K562 (cell line): ENCODE measurements around the gene C1orf198. TPM values are rescaled to one million over a fixed set of nuclear protein-coding genes. Genes with fewer than 3 reads are reported as not detected.

Experiments
- ATAC-seq: fragments of 200-7000 bp; cut with Tn5 transposase; 3 replicates; pipeline ENCODE4 v1.9.1; 2020; ENCODE audit warnings: moderate library complexity
- BruUV-seq: library from RNA; stranded (reverse); fragments of 400-500 nt; replicated peaks from 2 replicates; lab custom pipeline; 2021; lab: Mats Ljungman, UMichigan
- CTCF ChIA-PET: fragments of 300-600 bp; formaldehyde crosslinking; extraction: SDS; loops from one replicate; lab custom pipeline; 2021; ENCODE audit warnings: low intra/inter-chr PET ratio; lab: Yijun Ruan, JAX
- POLR2A ChIA-PET: fragments of 300-600, 350-650 bp; sonication (Branson Sonifier 250); formaldehyde crosslinking; extraction: SDS; loops from one replicate; lab custom pipeline; 2021; ENCODE audit warnings: antibody characterized with exemption, inconsistent platforms; lab: Yijun Ruan, JAX
- DNase-seq, 4 experiments: peaks; one replicate each; pipeline versions ENCODE4 v3.0.0 to v3.0.0-alpha.2; 2011 to 2018; ENCODE audit warnings: low spot score in 3 of 4, mixed read lengths in 3 of 4; ENCODE audit errors: extremely low read depth in 1 of 4
- FAIRE-seq: peaks from 2 replicates; lab custom pipeline; 2011; peaks lifted over from hg19 to GRCh38; lab: Jason Lieb, UNC
- H2AFZ ChIP-seq: 2 replicates; pipeline ENCODE4 v1.6.0; 2011; ENCODE audit warnings: low read depth, low read length, control low read depth, inconsistent platforms
- H3K27ac ChIP-seq: fragments of 200-600 bp; 3 replicates; pipeline ENCODE4 v1.8.0; 2011; ENCODE audit warnings: low read depth, mild to moderate bottlenecking, control low read depth, inconsistent platforms, low read length, moderate library complexity, mixed read lengths; ENCODE audit errors: extremely low read depth
- H3K27me3 ChIP-seq, 2 experiments: fragments of 300-600 bp in 1 of 2; 2 replicates in 1 of 2; 3 replicates in 1 of 2; pipeline versions ENCODE4 v1.6.0 to v1.8.0; 2011; ENCODE audit warnings: inconsistent platforms in 2 of 2, low read length in 2 of 2, mild to moderate bottlenecking in 1 of 2, mixed read lengths in 1 of 2, moderate library complexity in 1 of 2; ENCODE audit not compliant: control insufficient read depth in 2 of 2, insufficient read depth in 2 of 2
- H3K36me3 ChIP-seq: fragments of 300-600 bp; 3 replicates; pipeline ENCODE4 v1.8.0; 2011; ENCODE audit warnings: mild to moderate bottlenecking, low read length, inconsistent platforms; ENCODE audit not compliant: control insufficient read depth, insufficient read depth
- H3K4me1 ChIP-seq, 2 experiments: fragments of 200-600 bp in 1 of 2; replicated peaks in 1 of 2; 2 replicates in 1 of 2; 3 replicates in 1 of 2; pipeline versions ENCODE4 v1.5.1 to v1.8.0; 2011; ENCODE audit warnings: inconsistent platforms in 2 of 2, low read length in 2 of 2, mild to moderate bottlenecking in 1 of 2, mixed read lengths in 1 of 2, moderate library complexity in 1 of 2; ENCODE audit not compliant: control insufficient read depth in 2 of 2, insufficient read depth in 2 of 2
- H3K4me2 ChIP-seq: 2 replicates; pipeline ENCODE4 v1.6.1; 2011; ENCODE audit warnings: low read length, control low read depth, inconsistent platforms, mixed read lengths; ENCODE audit not compliant: insufficient read depth
- H3K4me3 ChIP-seq: fragments of 200-600 bp; sonication (generic), shearing (Covaris generic); 2 replicates; pipeline ENCODE4 v1.5.1; 2016; ENCODE audit warnings: control low read depth, inconsistent platforms
- H3K79me2 ChIP-seq: fragments of 200-600 bp; 3 replicates; pipeline ENCODE4 v1.8.0; 2011; ENCODE audit warnings: low read length, inconsistent platforms; ENCODE audit not compliant: control insufficient read depth, insufficient read depth
- H3K9ac ChIP-seq, 2 experiments: 2 replicates each; pipeline versions ENCODE4 v1.6.0 to v1.6.1; 2011; ENCODE audit warnings: low read depth in 2 of 2, low read length in 2 of 2, control low read depth in 1 of 2, inconsistent platforms in 1 of 2, mild to moderate bottlenecking in 1 of 2, mixed read lengths in 1 of 2; ENCODE audit not compliant: insufficient read depth in 1 of 2
- H3K9me1 ChIP-seq: one replicate; pipeline ENCODE4 v1.6.0; 2011; ENCODE audit warnings: inconsistent platforms, mild to moderate bottlenecking, low read length, moderate library complexity; ENCODE audit not compliant: control insufficient read depth, insufficient read depth
- H3K9me3 ChIP-seq: replicated peaks from 2 replicates; pipeline ENCODE4 v1.5.1; 2011; ENCODE audit warnings: low read depth, low read length, inconsistent platforms; ENCODE audit not compliant: control insufficient read depth, insufficient read depth
- H4K20me1 ChIP-seq: replicated peaks from 2 replicates; pipeline ENCODE4 v1.6.1; 2011; ENCODE audit warnings: low read length, inconsistent platforms, mixed read lengths; ENCODE audit not compliant: control insufficient read depth, insufficient read depth
- CC2D1A ChIP-seq: fragments of 450-650 bp; IDR thresholded peaks from 2 replicates; pipeline ENCODE4 v1.6.1; 2017; ENCODE audit warnings: mild to moderate bottlenecking
- COPS2 ChIP-seq: fragments of 450-650 bp; conservative IDR thresholded peaks from 2 replicates; pipeline ENCODE4 v1.6.1; 2016; ENCODE audit warnings: mild to moderate bottlenecking, moderate library complexity
- CREM ChIP-seq: IDR thresholded peaks from 2 replicates; pipeline ENCODE4 v1.6.1; 2014; ENCODE audit warnings: antibody characterized with exemption, low read depth
- CTCFL ChIP-seq: IDR thresholded peaks from 2 replicates; pipeline ENCODE4 v1.6.1; 2011; ENCODE audit warnings: borderline replicate concordance, low read depth, mild to moderate bottlenecking, moderate library complexity, low read length; ENCODE audit not compliant: insufficient read depth, poor library complexity, severe bottlenecking
- FOXA1 ChIP-seq: fragments of 450-650 bp; IDR thresholded peaks from 2 replicates; pipeline ENCODE4 v1.6.1; 2016; ENCODE audit warnings: mild to moderate bottlenecking, borderline replicate concordance
- GTF2B ChIP-seq: IDR thresholded peaks from 2 replicates; pipeline ENCODE4 v1.6.1; 2011; ENCODE audit not compliant: insufficient read length; ENCODE audit errors: extremely low read depth
- PHB2 ChIP-seq: fragments of 450-650 bp; IDR thresholded peaks from 2 replicates; pipeline ENCODE4 v1.6.1; 2017; ENCODE audit warnings: low read depth
- ZNF263 ChIP-seq: sonication (generic); formaldehyde crosslinking; IDR thresholded peaks from 2 replicates; pipeline ENCODE4 v1.8.0; 2022; ENCODE audit warnings: mild to moderate bottlenecking, missing genetic modification reagents, borderline replicate concordance
- ZNF75A ChIP-seq: fragments of 450-650 bp; formaldehyde crosslinking; IDR thresholded peaks from 2 replicates; pipeline ENCODE4 v1.4.0; 2020; ENCODE audit warnings: mild to moderate bottlenecking
- WGBS: fragments of 100-300 bp; shearing (Covaris generic); methylation state at CpG from one replicate; pipeline ENCODE4 v1.1.6; 2016; ENCODE audit warnings: low coverage, mixed read lengths; ENCODE audit not compliant: insufficient coverage; ENCODE audit errors: missing lambda C conversion rate; 5-methylcytosine and 5-hydroxymethylcytosine counted together
- in situ Hi-C: fragments of 300-500 bp; cut with MboI; formaldehyde crosslinking; loops from 4 replicates; pipeline ENCODE4 v1.15.0; 2018; ENCODE audit warnings: inconsistent platforms, mixed read lengths
- intact Hi-C: fragments of 100-400 bp; cut with micrococcal nuclease; formaldehyde crosslinking; loops from 2 replicates; pipeline ENCODE4 v1.14.2; 2022
- polyA plus RNA-seq, 8 experiments: library from polyadenylated mRNA; depleted of rRNA in 4 of 8; stranded (reverse) in 5 of 8; unstranded in 3 of 8; fragments of >200 nt; fragmentation: Nextera tagmentation in 2 of 8; fragmentation: Illumina TruSeq in 1 of 8; extraction: Ambion mirVana in 2 of 8; extraction: Trizol in 1 of 8; gene quantifications; 2 replicates each; pipeline versions ENCODE4 v1.2.1 to v1.2.3, GENCODE V29; 2011 to 2014; ENCODE audit warnings: inconsistent platforms in 1 of 8, missing spikeins in 1 of 8
- total RNA-seq, 7 experiments: library from RNA; depleted of rRNA in 6 of 7; stranded (reverse); fragments of >200 nt in 6 of 7; fragmentation: Illumina TruSeq in 2 of 7; extraction: Trizol in 2 of 7; gene quantifications; 2 replicates each; pipeline versions ENCODE4 v1.2.1 to v1.2.3, GENCODE V29; 2011 to 2021; ENCODE audit warnings: low replicate concordance in 1 of 7

C1orf198 gene
- total and polyA plus RNA-seq, 9 of the 15 experiments (the other 6 are each of a cell fraction or from before 2014, with no cell fraction given), result 2.0 to 15.1 (median 10.4) TPM

- 0% methylated on average over 5 of the region's 5 CpGs for WGBS
- H3K9me1 ChIP-seq, result no peaks in the 10 kb centered on the region
- H3K27me3 ChIP-seq, result peaks cover 50 to 56% of the 10 kb centered on the region in 2 experiments
- no peaks in the 10 kb centered on the region for H3K36me3 ChIP-seq
- no peak overlapping the region for H3K4me2 ChIP-seq
- FAIRE-seq (no peak), ATAC-seq (no peak), DNase-seq (no peak)
- H3K4me1 ChIP-seq, result no peaks in the 10 kb centered on the region
- H3K79me2 ChIP-seq, result no peaks in the 10 kb centered on the region
- no peak for TF ChIP-seq CTCFL
- TF ChIP-seq CREM, result no peak
- no peak for TF ChIP-seq GTF2B
- no peak for TF ChIP-seq FOXA1
- no peak for TF ChIP-seq COPS2
- no peak for TF ChIP-seq ZNF75A (CRISPR knock-in tag)
- no peak for TF ChIP-seq PHB2
- no peak for TF ChIP-seq ZNF263 (CRISPR knock-in tag)
- TF ChIP-seq CC2D1A, result no peak
- intact Hi-C loops, result no loop called here
- H3K27ac ChIP-seq, result no peak overlapping the region
- POLR2A ChIA-PET, result interaction anchor here (3.3 kb wide), 1 partner anchor 12 kb away, joined by 17 read pairs; no protein-coding TSS in a partner anchor
- no TSS peak for BruUV-seq
- H3K4me3 ChIP-seq, result no peak overlapping the region
- CTCF ChIA-PET, result no interaction called here
- in situ Hi-C loops, result no loop called here
- 0 out of 2 replicates have a peak, but pooled peaks cover 5% of the 10 kb centered on the region for H4K20me1 ChIP-seq
- no peak overlapping the region for H2AFZ ChIP-seq
- H3K9ac ChIP-seq, result no peak overlapping the region
- no peaks in the 10 kb centered on the region for H3K9me3 ChIP-seq
Measured at GRCh38 chr1:230894664-230895063, 26.3 kb upstream of the C1orf198 start.
